Lung (tissue), 12 donors: ENCODE data around the gene OR10H2. TPM values are rescaled to one million over a fixed set of nuclear protein-coding genes. Genes with fewer than 3 reads are reported as not detected.

ENCODE experiments used
- ATAC-seq: fragments of 200-7000 bp; cut with Tn5 transposase; one replicate; pipeline ENCODE4 v1.9.1; 2020; ENCODE audit warnings: moderate number of reproducible peaks; ENCODE audit not compliant: insufficient read depth, low FRiP score
- DNase-seq, 3 donors: peaks; one replicate each; pipeline ENCODE4 v3.0.0-alpha.2; 2013 to 2017
- H3K27ac ChIP-seq, 2 donors: one replicate each; pipeline ENCODE4 v1.5.1; 2013; ENCODE audit warnings: mild to moderate bottlenecking in 2 of 2, moderate library complexity in 2 of 2, control low read depth in 1 of 2, inconsistent platforms in 1 of 2, low read depth in 1 of 2, low read length in 1 of 2
- H3K27me3 ChIP-seq, 3 donors: one replicate each; pipeline ENCODE4 v1.5.1; 2013; ENCODE audit warnings: low read length in 2 of 3; ENCODE audit not compliant: control insufficient read depth in 3 of 3, insufficient read depth in 3 of 3
- H3K36me3 ChIP-seq, 4 donors: one replicate each; pipeline ENCODE4 v1.5.1; 2013; ENCODE audit warnings: low read length in 4 of 4, mild to moderate bottlenecking in 1 of 4, moderate library complexity in 1 of 4; ENCODE audit not compliant: control insufficient read depth in 4 of 4, insufficient read depth in 4 of 4
- H3K4me1 ChIP-seq, 5 donors: one replicate each; pipeline ENCODE4 v1.5.1; 2013; ENCODE audit warnings: low read length in 5 of 5, mild to moderate bottlenecking in 2 of 5, moderate library complexity in 1 of 5; ENCODE audit not compliant: control insufficient read depth in 5 of 5, insufficient read depth in 5 of 5
- H3K4me3 ChIP-seq: one replicate; pipeline ENCODE4 v1.5.1; 2013; ENCODE audit warnings: mild to moderate bottlenecking, control low read depth, moderate library complexity
- H3K9ac ChIP-seq, 2 donors: one replicate each; pipeline ENCODE4 v1.5.1; 2013; ENCODE audit warnings: low read length in 2 of 2, control low read depth in 1 of 2; ENCODE audit not compliant: insufficient read depth in 1 of 2
- H3K9me3 ChIP-seq, 4 donors: one replicate each; pipeline ENCODE4 v1.5.1; 2013; ENCODE audit warnings: low read length in 3 of 4, mild to moderate bottlenecking in 1 of 4, moderate library complexity in 1 of 4; ENCODE audit not compliant: control insufficient read depth in 4 of 4, insufficient read depth in 3 of 4
- CTCF ChIP-seq: IDR thresholded peaks from 2 replicates; pipeline ENCODE4 v1.5.1; 2012; ENCODE audit warnings: mild to moderate bottlenecking; ENCODE audit errors: control extremely low read depth, extremely low read depth
- WGBS, 2 donors: extraction: QIAGEN DNeasy Blood & Tissue Kit; methylation state at CpG; one replicate each; pipeline ENCODE4 v1.1.7; 2013; 5-methylcytosine and 5-hydroxymethylcytosine counted together
- polyA plus RNA-seq, 2 donors: library from polyadenylated mRNA; stranded (reverse); fragments of 200-250 nt; gene quantifications; one replicate each; pipeline ENCODE4 v1.2.1, GENCODE V29; 2013
- total RNA-seq, 2 donors: library from RNA; depleted of rRNA in 1 of 2; stranded (reverse); fragments of >200 nt in 1 of 2; gene quantifications; one replicate each; pipeline ENCODE4 v1.2.1, GENCODE V29; 2014 to 2021
- donor health status: control.
- donor health status: control.
- donor health status: Bipolar disorder and iron deficiency.
- donor health status: healthy.
- donor health status: DM: yes; HTN: yes; CAD: no.

OR10H2 gene
- total and polyA plus RNA-seq, 4 donors: not detected

GRCh38 chr19:15701757-15702533 is 25.9 kb upstream of the OR10H2 start:
- Histone ChIP-seq H3K36me3 (no peaks in the 10 kb centered on the region), H3K4me1 (peaks cover 0 to 18% (median 6%) of the 10 kb centered on the region in 5 donors), H3K27ac (no peak overlapping the region), H3K4me3 (no peak overlapping the region), H3K9me3 (peaks cover 0 to 2% (median 0%) of the 10 kb centered on the region in 4 donors), H3K27me3 (no peaks in the 10 kb centered on the region), H3K9ac (no peak overlapping the region)
- DNase-seq (no peak), ATAC-seq (no peak)
- no peak for TF ChIP-seq CTCF
- 50 to 62% methylated on average over 4 of the region's 4 CpGs for WGBS, 2 donors

- ATAC-seq: no peak
- no peaks in the 10 kb centered on the region for H3K36me3 ChIP-seq
- no peak overlapping the region for H3K27ac ChIP-seq
- H3K4me1 ChIP-seq: peaks cover 0 to 18% (median 6%) of the 10 kb centered on the region in 5 donors
- H3K9me3 ChIP-seq: peaks cover 0 to 2% (median 0%) of the 10 kb centered on the region in 4 donors
- 3 to 5% methylated on average over 7 of the region's 7 CpGs for WGBS, 2 donors
- no peak for TF ChIP-seq CTCF
- no peaks in the 10 kb centered on the region for H3K27me3 ChIP-seq
- H3K9ac ChIP-seq: no peak overlapping the region
- no peak overlapping the region for H3K4me3 ChIP-seq
- peak; percentile 90 to 94 (median 92) for DNase-seq
These were observed 25.3 kb upstream of the OR10H2 start for GRCh38 chr19:15702534-15702930.

GRCh38 chr19:15714638-15715037 is 13.2 kb upstream of the OR10H2 start:
- ATAC-seq: no peak
- no peaks in the 10 kb centered on the region for H3K27me3 ChIP-seq
- no peaks in the 10 kb centered on the region for H3K4me1 ChIP-seq
- peaks cover 0 to 6% (median 0%) of the 10 kb centered on the region in 4 donors for H3K9me3 ChIP-seq
- whole genome bisulfite sequencing, 2 donors: 65 to 73% methylated on average over 3 of the region's 3 CpGs
- no peak for TF ChIP-seq CTCF
- H3K36me3 ChIP-seq: no peaks in the 10 kb centered on the region
- no peak for DNase-seq
- H3K9ac ChIP-seq: no peak overlapping the region
- H3K4me3 ChIP-seq: no peak overlapping the region
- H3K27ac ChIP-seq: no peak overlapping the region
